GM19395 (cell line): ENCODE data around the gene LRFN3.
"Not testable (repeated sequence)": the region's sequence is repeated elsewhere in the genome, so short reads cannot be mapped to it uniquely, and the experiment has no call there.

Experiments
- ATAC-seq: cut with Tn5 transposase; IDR thresholded peaks from one replicate; pipeline ENCODE4 v1.9.1; 2021; ENCODE audit warnings: mild to moderate bottlenecking, moderate library complexity; ENCODE audit not compliant: unreplicated experiment

LRFN3 gene

DNA sequence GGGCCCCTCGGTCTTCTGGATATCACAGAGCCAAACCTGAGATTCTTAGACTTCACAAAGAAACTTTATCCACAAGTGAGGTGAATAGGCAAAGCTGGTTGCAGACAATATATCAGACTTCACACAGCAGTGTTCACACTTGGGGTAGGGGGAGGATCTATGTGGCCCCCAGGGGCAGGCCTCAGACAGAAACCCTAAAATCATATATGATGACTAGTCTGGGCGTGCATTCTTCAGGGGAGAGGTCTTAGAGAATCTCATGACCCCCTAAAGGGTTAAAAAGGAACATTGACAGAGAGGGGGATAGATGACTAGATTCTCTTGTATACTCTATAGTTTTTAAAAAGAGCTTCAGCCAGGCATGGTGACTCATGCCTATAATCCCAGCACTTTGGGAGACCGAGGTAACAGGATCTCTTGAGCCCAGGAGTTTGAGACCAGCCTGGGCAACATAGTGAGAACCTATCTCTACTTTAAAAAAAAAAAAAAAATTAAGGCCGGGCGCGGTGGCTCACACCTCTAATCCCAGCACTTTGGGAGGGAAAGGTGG, 30.9 kb upstream of the LRFN3 start:
- ATAC-seq = no peak

DNA sequence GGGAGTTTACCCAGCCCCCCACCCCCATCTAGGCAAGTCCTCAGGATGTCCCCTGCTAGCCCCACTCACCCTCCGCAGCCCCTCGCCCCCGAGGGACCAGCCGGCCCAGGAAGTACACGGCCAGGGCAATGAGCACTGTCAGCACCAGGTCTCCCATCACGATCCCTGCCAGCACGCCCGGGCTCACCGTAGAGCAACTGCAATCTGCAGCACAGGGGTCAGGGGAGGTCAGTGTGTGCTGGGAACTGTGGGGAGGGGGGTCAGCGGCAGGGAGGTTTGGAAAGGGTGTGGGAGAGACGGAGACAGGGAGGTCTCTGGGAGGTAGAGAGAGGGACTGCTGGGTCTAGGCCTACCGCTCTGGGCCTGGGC, 28.8 kb upstream of the LRFN3 start:
- no peak for ATAC-seq

DNA sequence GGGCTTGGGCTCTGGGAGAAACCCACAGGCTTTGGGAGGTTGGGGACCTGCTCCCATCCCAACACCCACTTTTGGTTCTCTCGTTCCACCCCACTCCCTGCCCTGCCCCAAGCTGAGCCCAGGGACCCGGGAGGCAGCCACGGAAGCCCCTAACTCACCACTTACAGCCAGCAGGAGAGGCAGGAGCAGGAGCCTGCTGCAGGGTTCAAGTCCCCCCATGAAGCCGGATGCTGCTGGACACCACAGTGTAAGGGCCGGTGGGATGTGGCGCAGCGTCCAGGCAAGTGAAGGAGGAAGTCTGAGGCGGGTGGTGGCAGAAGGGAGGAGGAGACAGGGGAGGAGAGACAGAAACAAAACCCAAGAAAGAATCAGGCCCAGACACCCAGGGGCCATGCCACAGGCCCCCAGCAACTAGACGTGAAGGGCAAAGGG, 28.1 kb upstream of the LRFN3 start, which contains the start of gene TYROBP:
TSS of gene TYROBP (minus strand) at position 286 of the 432 bp plus-strand sequence. CDS start at position 219, 67 bp downstream.
- no peak for ATAC-seq

DNA sequence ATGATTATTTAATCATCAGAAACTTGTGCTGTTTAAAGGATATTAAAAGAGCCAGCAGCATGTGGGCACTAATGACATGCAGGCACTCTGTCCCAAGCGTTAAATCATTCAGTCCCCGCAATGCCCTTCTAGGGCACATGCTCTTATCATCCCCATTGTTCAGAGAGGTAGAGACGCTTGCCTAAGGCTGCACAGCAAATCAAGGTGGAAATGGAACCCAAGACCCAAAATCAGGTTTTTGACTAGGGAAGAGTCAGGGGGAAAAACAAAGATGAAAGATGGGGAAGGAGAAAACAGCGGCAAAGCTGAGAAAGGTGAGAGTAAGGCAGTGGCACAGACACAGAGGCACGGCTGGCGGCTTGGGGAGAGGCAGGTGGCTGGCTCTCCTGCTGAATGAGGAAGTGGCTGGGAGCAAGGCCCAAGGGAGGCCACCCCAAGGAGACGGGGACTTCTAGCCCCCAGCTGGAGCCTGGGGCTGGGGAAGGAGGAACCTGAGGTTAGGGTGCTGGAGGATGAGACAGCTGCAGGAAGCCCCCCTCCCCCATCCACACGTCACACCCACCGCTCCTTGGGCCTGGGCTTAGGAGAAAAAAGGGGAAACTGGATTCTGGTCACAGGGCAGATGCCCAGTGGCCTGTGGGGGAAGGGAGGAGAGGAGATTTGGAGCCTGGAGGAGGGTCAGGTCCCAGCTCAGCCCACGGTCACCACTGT, 27.0 kb upstream of the LRFN3 start:
- ATAC-seq = no peak

DNA sequence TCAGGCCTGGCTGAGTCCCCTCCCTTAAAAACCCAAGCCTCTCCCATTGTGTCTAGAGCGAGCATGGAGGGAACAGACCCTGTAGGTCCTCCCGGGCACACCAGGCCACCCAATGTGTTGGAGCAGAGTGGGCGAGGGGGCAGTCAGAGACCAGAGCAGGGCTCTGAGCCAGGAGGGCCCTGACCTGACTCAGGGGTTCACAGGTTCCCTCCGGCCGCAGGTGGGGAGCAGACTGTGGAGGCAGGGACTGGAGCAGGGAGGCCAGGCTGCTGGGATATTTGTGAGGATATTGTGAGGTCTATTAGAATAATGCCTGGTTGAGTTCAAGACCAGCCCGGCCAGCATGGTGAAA, 26.5 kb upstream of the LRFN3 start:
- ATAC-seq = no peak

DNA sequence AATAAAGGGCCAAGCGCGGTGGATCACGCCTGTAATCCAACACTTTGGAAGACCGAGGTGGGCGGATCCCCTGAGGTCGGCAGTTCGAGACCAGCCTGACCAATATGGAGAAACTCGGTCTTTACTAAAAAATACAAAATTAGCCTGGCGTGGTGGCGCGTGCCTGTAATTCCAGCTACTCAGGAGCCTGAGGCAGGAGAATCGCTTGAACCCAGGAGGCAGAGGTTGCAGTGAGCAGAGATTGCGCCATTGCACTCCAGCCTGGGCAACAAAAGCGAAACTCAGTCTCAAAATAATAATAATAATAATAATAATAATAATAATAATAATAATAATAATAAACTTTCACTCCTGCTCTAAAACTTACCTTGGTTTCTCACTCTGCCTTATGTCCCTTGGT, 25.8 kb upstream of the LRFN3 start:
- ATAC-seq = not testable (repeated sequence)

DNA sequence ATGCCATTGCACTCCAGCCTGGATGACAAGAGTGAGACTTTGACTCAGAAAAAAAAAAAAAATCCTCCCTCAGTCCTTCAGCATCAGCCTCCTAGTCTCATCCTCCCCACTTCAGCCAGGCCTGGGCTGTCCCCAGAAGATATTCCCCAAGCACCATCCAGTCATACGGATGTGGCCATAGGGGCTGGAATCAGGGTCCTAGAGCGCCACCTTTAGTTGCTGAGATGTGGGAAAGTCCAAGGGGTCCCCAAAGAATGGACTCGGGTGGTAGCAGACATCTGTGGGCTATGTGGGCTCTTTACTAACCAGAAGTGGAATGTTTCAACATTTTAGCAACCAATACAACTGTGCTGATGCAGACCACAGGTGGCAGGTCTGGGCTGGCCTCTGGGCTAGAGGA, 25.0 kb upstream of the LRFN3 start:
- ATAC-seq = no peak

DNA sequence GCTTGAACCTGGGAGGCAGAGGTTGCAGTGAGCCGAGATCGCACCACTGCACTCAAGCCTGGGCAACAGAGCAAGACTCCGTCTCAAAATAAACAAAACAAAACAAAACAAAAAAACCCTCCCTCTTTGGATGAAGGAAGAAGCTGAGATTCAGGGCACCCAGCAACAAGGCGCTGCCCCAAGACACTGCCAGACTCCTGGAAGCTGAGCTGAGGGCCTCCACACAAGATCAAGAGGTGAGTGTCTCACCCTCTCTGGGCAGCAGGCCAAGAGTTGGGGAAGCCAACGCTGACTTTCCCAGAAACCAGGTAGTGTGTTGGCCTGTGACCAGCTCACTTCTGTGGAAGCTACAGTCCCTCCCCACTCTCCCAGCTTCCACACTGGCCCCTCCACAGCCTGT, 24.4 kb upstream of the LRFN3 start:
- no peak for ATAC-seq

DNA sequence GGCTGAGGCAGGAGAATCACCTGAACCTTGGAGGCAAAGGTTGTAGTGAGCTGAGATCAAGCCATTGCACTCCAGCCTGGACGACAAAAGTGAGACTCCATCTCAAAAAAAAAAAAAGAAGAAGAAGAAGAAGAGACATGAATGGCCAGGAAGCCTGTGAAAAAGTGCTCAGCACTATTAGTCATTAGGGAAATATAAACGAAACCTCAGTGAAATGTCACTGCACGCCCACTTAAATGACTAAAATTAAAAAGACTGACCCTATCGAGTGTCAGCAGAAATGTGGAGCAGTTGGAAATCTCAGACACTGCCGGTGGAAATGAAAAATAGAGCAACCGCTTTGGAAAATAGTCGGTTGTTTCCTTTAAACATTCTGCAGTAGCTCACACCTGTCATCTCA, 22.6 kb upstream of the LRFN3 start:
- ATAC-seq = no peak

DNA sequence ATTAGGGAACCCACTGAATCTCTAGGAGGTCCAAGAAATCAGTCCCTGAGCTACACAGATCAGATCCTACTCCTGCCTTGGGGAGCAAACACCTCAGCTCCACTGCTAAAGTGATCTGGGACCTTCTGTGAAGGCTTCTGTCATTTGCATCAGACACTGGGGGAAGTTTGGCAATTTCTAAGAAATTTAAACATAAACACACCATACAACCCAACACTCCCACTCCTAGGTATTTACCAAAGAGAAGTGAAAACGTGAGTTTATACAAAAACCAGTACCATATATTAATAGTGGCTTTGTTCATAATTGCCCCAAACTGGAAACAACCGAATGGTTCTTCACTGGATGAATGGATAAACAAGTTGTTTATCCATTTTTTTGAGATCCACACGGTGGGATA, 20.7 kb upstream of the LRFN3 start:
- no peak for ATAC-seq

DNA sequence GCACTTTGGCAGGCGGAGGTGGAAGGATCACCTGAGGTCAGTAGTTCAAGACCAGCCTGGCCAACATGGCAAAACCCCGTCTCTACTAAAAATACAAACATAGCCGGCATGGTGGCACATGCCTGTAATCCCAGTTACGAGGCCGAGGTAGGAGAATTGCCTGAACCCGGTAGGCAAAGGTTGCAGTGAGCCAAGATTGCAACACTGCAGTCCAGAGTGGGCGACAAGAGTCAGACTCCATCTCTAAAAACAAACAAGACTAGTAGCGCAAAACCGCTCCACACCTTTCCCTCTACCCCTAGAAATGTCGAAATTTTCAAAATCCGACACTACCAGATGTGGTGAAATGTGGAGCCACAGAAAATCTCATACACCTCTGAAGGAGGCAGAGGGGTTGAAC, 16.9 kb upstream of the LRFN3 start:
- ATAC-seq = no peak

DNA sequence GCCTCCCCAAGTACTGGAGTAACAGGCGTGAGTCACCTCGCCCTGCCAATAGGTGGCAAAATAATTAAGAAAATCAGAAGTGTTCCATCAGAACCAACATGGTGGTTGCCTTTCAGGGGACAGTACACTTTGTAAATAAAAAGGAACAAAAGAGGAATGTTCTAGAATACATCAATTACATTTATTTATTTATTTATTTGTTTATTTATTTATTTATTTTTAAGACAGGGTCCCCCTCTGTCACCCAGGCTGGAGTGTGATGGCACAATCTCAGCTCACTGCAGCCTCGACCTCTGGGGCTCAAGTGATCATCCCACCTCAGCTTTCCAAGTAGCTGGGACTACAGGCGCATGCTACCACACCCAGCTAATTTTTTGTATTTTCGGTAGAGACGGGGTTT, 15.2 kb upstream of the LRFN3 start:
- no peak for ATAC-seq

DNA sequence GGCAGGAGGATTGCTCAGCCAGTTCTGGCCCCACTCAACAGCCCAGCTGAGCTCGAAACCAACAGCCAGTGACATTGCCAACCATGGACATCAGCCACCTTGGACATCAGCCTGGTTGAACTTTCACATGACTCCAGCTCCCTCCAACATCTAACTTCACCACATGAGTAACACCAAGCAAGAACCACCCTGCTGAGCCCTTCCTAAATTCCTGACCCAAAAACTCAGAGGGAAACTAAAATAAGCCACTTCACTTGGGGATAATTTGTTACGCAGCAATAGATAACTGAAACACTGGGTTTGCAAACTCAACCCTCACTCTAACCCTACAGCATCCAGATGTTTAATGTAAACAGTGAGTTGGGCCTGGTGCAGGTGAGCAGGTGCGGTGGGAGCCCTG, 10.7 kb upstream of the LRFN3 start:
- no peak for ATAC-seq

DNA sequence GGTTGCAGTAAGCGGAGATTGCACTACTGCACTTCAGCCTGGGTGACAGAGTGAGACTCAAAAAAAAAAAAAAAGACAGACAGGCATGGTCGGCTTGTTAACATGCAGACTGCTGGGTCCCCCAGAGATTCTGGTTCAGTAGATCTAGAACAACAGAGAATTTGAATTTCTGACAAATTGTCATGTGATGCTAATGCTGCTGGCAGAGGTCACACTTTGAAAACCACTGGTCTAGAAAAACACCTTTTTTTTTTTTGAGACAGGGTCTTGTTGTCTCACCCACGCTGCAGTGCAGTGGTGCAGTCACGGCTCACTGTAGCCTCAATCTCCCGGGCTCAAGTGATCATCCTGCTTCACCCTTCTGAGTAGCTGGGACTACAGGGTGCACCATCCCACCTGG, 7.7 kb upstream of the LRFN3 start:
- ATAC-seq = no peak

DNA sequence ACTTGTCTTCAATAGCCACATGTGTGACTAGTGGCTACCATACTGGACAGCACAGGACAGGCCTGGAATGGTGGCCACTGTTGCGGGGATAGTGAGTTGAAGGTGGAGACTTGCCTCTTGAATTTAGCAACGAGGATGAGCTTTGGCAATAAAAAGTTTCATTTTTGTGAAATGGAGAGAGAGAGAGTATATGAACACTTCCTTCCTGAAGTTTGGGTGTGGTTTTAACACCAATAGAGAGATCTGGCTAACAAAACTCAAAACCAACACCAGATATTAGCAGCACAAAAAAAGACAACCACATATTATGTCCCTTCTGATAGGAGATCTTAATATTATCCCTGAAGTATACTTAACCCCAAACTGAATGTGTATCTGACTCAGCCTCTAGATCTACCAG, 6.3 kb upstream of the LRFN3 start:
- ATAC-seq = no peak

DNA sequence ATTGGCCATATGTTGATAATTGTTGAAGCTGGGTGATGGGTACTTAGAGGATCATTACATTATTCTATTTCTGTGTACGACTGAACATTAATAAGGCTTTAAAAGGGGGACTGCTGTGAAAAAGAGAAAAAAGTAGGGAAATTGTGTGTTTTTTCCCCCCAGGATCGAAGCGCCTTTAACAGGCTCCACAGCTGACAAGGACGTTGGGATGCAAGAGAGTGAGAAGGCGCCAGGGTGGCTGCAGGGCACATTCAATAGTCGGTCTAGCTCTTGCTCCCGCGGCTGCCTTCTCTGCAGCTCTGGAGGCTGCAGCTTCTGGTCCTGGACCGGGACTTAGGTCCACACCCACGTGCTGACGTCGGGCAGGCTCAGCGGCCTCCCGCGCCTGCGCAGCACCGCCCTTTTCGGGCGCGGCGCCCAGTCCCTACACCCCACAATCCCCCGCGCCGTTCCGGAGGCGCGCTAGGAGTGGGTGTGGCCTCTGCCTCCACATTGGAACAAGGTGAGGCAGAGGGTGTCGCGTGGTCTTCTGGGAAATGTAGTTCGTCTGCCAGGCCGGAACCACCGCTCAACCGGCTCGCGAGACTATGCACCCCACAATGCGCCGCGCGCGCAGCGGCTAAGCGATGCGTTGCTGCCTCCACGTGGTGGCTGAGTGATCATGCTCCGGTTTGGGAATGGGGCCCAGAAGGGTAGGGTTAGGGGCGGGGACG, 4.9 kb upstream of the LRFN3 start:
- peak; percentile 91 for ATAC-seq

DNA sequence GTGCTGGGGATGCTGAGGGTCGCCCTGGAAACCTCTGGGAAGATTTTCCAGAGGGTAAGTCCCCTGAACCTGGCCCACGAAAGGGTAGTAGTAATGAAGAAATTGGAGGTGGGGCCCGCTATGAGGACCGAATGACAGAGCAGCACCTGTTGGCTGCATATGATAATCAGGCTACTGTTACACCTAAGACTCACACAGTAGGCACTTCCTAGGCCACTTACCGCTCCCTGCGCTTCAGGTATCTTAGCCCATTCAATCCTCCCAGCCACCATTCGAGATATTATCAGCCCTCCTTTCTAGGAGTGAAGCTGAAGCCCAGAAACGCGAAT, 4.3 kb upstream of the LRFN3 start:
- ATAC-seq = peak; percentile 16

DNA sequence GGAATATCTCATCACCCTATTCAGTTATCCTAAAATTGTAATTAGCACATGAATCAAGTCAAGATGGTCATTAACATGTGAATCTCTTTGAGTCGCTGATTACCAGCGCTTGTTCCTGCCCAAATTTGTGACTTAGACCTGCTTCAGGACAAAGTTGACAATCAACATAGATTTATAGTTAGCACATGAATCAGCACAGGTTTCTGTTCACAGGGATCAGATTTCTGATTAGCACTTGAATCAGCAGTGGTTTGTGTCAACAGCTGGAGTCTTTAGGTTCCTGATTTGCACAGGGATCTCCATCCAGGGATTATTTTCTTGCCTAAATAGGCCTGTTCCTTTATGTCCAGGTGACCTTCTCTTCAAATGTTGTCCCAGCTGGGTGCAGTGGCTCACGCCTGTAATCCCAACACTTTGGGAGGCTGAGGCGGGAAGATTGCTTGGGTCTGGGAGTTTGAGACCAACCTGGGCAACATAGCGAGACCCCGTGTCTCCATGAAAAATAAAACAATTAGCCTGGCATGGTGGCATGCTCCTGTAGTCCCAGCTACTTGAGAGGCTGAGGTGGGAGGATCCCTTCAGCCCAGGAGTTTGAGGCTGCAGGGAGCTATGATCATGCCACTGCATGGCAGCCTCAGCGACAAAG, 3.8 kb upstream of the LRFN3 start:
- ATAC-seq = no peak

DNA sequence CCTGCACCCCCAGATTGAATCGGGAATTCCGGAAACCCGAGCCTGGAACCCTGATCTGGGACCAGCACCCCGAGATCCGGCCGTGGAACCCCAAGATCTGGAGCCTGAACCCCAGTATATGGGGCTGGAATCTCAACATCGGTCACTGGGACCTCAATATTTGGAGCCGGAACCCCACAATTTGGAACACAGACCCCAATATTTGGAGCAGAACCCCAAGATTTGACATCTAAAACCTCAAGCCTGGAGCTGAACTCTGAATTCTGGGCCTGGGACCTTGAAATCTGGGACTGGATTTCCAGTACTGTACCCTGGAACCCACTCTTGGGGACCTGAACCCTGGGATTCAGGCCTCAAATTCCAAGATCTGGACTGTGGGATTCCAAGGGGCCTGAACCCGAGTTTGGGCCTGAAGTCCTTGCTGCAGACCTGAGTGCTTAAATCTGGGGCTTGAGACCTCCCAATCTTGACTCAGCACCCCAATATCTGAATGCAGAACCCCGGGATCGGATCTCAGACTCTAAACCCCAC, 629 bp downstream of the LRFN3 start:
- no peak for ATAC-seq

DNA sequence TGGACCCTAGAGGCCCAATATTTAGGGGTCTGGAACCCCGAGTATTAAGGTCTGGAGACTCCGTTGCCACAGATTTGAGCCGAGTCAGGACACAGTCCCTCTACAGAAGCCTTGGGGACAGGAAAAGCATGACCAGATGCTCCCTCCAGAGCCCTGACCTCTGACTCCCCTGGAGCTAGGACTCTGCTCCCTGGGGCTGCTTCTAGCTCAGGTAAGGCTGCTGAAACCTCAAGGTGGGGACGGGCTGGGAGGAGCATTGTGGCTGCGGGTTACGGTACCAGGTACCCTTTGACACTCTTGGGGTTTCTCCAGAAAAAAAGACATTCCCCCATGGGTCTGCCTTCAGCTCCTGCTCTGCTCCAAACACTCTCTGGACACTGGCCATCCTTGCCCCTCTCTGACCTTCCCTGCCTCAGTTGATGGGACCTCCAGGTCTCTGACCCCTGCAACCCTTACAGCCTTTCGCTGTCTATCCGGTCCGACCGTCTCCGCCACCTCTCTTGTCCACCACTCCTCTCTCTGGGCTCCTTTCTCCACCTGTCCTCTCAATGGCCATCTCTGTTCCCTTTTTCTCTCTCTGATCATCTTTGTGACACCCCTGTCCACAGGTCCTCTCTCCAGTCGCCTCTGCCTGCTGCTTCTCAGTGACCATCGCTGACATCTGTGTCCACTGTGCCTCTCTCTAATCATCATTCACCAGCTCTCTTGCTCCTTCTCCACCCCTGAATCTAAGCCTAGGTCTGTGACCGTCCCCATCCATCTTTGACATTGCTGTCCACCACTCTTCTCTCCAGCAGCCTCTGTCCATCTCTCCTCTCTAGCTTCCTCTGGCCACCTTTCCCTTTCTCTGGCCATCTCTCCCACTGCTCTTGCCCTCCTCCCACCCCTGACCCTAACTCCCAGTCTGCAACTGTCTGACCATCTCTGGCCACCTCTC, 1.4 kb downstream of the LRFN3 start:
- no peak for ATAC-seq
